NCI-H1694 (cell line): ENCODE data around the gene AKAP13.

Experiments
- DNase-seq: peaks from one replicate; lab custom pipeline; 2025; lab: John Stamatoyannopoulos, UW

Gene AKAP13

GRCh38 chr15:85595804-85596536 is 215.6 kb downstream of the AKAP13 start:
- no peak for DNase-seq

- no peak for DNase-seq
Measured at GRCh38 chr15:85597155-85597815, 216.9 kb downstream of the AKAP13 start.

DNA sequence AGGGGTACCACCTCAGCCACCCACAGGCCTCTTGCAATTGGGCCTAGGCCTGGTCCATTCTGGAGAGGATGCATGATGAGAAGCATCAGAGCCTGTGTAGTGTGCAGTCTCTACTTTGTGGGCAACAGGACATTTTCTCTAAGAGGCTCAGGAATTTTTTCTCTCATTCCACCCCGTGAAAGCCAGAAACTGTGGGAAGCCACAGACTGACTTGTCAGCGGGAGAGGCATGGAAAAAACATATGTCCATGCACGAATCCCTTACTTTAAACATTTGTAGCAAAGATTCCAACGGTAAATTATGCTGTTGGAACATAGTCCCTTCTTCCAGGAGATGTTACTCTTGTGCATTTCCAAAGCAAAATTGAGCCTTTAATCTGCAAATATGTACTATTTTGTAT is 217.8 kb downstream of the AKAP13 start:
- DNase-seq = no peak

- DNase-seq = no peak
Measured at GRCh38 chr15:85598718-85599398, 218.5 kb downstream of the AKAP13 start.

DNA sequence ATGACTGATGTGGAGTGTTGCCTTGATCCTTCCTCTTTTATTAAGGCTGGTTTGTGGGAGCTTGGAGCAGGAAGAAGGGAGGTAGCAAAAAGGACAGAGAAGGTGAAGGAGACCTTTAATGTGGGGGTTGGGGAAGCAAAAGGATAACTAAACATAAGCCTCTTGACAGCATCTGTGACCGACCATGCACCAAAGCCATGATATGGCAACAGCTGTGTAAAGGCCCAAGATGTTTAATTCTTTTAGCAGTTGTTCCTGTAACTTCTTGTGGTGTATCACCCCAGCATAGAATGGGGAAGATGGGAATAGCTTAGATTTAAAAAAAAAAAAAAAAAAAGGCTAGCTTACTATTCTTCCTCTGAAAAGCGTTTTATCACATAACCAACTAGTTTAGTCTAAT is 219.6 kb downstream of the AKAP13 start:
- no peak for DNase-seq

DNA sequence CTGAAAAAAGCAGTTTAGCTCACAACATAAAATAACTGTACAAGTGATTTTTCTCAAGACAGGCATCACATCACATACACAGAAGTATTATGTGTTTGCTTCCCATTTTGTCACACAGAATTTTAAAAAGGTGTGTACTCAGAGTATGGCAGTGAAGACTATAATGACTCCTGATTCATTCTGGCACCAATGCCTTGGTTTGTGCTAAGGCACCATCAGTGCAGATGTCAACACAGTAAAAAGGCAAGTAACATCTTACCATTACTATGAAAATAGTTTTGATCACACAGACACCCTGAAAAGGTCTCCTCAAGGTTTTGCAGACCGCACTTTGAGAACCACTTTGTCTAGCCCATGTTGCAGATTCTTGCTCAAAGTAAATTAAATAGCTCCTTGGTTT is 222.8 kb downstream of the AKAP13 start:
- DNase-seq = no peak

GRCh38 chr15:85603703-85604102 is 223.3 kb downstream of the AKAP13 start:
- no peak for DNase-seq

DNA sequence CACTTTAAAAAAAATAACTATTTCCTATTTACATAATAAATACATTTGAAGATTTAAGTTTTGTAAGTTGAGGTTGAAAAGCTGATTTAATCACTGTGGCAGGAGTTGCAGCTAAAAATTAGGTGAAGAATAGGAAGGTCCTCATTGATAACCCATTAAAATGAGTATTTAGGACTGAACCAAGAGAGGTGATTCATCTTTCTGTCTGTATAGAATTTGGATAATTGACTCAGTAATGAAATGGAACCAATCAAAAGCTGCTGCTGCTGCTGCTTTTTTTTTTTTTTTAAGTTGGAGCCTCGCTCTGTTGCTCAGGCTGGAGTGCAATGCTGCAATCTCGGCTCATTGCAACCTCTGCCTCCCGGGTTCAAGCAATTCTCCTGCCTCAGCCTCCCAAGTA is 223.8 kb downstream of the AKAP13 start:
- DNase-seq = no peak

GRCh38 chr15:85606738-85607137 is 226.3 kb downstream of the AKAP13 start:
- DNase-seq = no peak

DNA sequence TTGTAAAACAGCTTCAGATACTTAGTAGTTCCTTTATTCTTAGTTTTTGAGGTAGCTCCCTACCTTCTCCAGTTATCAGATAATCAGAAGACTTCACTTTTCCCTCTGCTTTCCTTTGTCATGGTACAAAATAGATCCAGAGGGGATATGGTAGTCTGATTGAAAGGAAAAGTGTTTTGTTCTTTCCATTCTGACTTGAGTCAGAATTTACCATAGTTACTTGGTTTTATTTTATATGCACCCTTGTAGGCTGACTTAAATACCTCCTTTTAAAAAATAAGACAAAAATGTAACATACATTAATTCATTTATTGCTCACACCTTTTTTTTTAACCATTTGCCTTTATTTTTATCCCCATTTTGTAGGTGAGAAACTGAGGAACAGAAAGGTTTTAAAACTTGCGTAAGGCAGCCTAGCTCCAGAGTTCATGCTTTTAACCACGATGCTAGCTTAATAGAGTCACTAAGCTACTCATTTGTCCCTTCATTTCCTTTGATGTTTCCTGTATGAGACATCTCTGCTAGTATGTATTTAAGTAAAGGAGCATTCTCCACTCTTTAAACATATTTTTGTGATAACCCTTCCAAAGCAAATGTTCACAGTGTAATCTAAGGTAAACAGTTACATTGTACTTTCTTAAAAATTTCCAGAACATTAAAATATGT is 226.9 kb downstream of the AKAP13 start:
- no peak for DNase-seq

DNA sequence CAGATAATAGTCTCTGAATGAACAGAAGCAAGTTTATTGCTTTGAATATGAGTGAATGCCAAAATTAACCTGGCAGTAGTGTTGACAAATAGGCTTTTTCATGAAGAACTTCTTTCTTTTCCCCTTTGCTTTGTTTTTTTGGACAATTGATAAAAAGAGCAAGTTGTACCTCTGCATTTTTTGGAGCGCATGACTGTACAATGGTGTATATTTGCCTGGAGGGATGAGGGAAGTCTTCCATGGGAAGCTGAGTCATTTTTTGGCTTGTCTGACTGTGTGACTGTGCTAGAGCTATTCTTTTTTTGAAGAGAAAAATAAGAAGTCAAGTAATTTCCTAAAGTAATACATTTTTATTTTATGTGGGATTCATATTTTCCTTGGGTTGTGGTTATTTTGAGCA is 227.4 kb downstream of the AKAP13 start:
- no peak for DNase-seq

DNA sequence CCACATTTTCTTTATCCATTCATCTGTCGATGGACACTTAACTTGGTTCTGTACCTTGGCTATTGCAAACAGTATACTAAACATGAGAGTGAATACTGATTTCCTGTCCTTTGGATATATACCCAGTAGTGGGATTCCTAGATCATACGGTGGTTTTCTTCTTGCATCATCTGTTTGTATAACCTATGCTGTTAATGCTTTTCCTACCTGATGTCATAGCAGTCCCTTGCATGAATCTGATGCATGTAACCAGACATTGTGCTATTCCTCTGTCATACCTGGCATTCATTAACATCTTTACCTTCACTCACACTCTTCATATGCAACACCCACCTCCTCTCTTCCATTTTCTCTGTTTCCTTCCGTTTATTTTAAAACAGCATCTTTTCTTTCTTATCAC is 229.1 kb downstream of the AKAP13 start:
- DNase-seq = no peak

- DNase-seq = no peak
Measured at GRCh38 chr15:85611361-85611760, 231.0 kb downstream of the AKAP13 start.

GRCh38 chr15:85614059-85614458 is 233.7 kb downstream of the AKAP13 start:
- no peak for DNase-seq

- no peak for DNase-seq
Measured at GRCh38 chr15:85615930-85616329, 235.5 kb downstream of the AKAP13 start.

GRCh38 chr15:85616549-85617110 is 236.2 kb downstream of the AKAP13 start:
- DNase-seq = no peak

- DNase-seq = no peak
Measured at GRCh38 chr15:85618228-85618505, 237.8 kb downstream of the AKAP13 start.

DNA sequence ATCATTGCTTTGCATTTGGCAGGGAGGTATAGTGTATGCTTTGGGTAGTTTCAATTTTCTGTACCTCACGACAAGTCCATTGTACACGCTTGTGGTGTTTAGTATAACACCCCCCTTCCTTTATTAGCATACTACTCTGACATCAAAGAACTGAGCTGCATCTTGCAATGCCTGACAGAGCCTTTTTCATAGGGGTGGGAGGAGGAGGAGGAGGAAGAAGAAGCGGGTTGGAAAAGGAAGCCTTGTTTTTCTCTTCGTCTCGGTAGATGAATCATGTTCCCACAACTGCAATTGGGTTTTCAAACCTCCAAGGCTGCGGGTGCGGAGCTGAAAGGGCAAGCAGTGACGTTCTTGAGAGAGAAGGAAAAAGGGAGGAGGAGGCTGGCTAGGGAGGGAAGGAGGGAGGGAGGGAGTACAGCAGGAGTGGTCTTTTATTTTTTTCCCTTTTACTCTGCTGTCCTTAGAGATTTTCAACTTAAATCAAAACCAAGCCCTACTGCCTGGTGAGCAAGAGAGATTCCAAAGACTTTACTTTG is 238.6 kb downstream of the AKAP13 start:
- no peak for DNase-seq

DNA sequence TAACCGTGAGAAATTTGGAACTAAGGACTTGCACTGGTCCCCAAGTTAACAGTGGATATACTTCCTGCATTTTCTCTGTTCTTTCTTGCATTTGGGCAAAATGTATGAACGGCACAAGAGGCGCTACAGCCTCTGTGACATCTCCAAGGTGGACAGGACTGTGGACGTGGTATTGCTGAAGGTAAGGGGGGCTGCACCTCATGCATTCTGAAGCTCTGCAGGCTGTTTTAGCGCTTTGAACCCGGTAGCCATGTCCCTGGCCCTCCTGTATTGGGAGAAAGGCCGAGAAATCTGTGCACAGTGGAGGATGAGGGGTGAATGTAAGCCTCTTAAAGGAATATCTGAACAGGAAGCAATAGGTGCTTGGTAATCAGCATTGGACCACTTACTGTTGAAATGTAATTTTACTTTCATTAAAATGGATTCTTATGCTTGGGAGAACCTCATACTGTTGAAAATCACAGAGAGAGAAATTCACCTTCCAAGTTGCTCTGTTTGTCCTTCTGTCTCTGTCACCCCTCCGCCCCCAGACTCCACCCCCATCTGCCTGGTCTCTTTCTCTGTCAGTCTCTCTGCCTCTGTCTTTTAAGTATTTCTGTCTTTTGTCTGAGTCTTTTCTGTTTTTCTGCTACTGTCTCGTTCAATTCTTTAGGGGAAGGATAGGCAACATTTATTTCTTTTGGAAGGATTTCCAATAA is 239.7 kb downstream of the AKAP13 start:
- DNase-seq = no peak

GRCh38 chr15:85620690-85621049 is 240.3 kb downstream of the AKAP13 start:
- DNase-seq = no peak

DNA sequence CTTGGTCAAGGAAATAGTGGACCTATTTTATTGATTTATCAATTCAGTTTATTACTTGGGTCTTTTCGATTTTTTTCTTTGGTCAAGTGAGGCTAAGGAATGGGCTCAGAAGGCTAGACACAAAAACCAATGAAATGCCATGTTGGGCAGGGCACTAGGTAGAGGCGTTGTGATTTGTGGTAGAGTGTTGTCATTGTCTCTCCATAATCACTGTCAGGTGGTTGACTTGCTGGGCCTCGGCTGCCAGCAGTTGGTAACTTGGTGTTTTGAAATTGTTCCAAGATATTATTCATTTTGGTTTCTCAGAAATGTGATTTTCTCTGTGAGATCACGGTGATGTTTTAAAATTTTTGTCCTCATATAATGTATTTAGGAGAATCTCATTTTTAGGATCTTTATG is 240.7 kb downstream of the AKAP13 start:
- DNase-seq = no peak
